OCI-LY1 (cell line): ENCODE data around the gene TTLL11.

ENCODE experiments used
- H2AFZ ChIP-seq: fragments of 200-600 bp; sonication (generic), shearing (Covaris generic); 2 replicates; pipeline ENCODE4 v1.6.0; 2014; ENCODE audit warnings: antibody characterized with exemption, mild to moderate bottlenecking, low read length
- H3F3A ChIP-seq: fragments of 200-600 bp; sonication (generic), shearing (Covaris generic); 2 replicates; pipeline ENCODE4 v1.6.0; 2014; ENCODE audit warnings: mild to moderate bottlenecking, antibody characterized with exemption, low read length, moderate library complexity; ENCODE audit not compliant: insufficient read depth
- H3K27ac ChIP-seq: fragments of 200-600 bp; sonication (generic); 2 replicates; pipeline ENCODE4 v1.5.1; 2014; ENCODE audit warnings: low read length, mixed run types, mild to moderate bottlenecking, low read depth; ENCODE audit not compliant: poor library complexity, severe bottlenecking
- H3K27me3 ChIP-seq: fragments of 200-600 bp; sonication (generic); 2 replicates; pipeline ENCODE4 v1.6.0; 2014; ENCODE audit warnings: antibody characterized with exemption, mild to moderate bottlenecking, low read length, moderate library complexity; ENCODE audit not compliant: insufficient read depth
- H3K36me3 ChIP-seq: fragments of 200-600 bp; sonication (generic); 2 replicates; pipeline ENCODE4 v1.6.1; 2014; ENCODE audit warnings: mild to moderate bottlenecking, antibody characterized with exemption, low read length, moderate library complexity, mixed read lengths; ENCODE audit not compliant: insufficient read depth
- H3K4me1 ChIP-seq: fragments of 200-600 bp; sonication (generic); 2 replicates; pipeline ENCODE4 v1.5.1; 2014; ENCODE audit warnings: mild to moderate bottlenecking, low read length, moderate library complexity; ENCODE audit not compliant: insufficient read depth, severe bottlenecking
- H3K4me2 ChIP-seq: fragments of 200-600 bp; sonication (generic), shearing (Covaris generic); 2 replicates; pipeline ENCODE4 v1.6.1; 2014; ENCODE audit warnings: low read length
- H3K4me3 ChIP-seq: fragments of 200-600 bp; sonication (generic); 2 replicates; pipeline ENCODE4 v1.5.1; 2014; ENCODE audit warnings: low read length, low read depth, mild to moderate bottlenecking, mixed read lengths; ENCODE audit not compliant: poor library complexity, severe bottlenecking
- H3K79me2 ChIP-seq: fragments of 200-600 bp; shearing (Covaris generic); 2 replicates; pipeline ENCODE4 v1.6.1; 2016; ENCODE audit warnings: mixed run types, low read length, mixed read lengths; ENCODE audit not compliant: insufficient read depth
- H3K9ac ChIP-seq: fragments of 200-600 bp; sonication (generic), shearing (Covaris generic); 2 replicates; pipeline ENCODE4 v1.6.1; 2014; ENCODE audit warnings: mild to moderate bottlenecking, low read length, mixed read lengths
- H3K9me2 ChIP-seq: fragments of 200-600 bp; sonication (generic), shearing (Covaris generic); 2 replicates; pipeline ENCODE4 v1.6.1; 2014; ENCODE audit warnings: low read depth, mild to moderate bottlenecking, low read length, mixed read lengths
- H3K9me3 ChIP-seq: fragments of 200-600 bp; shearing (Covaris generic); 2 replicates; pipeline ENCODE4 v1.6.1; 2014; ENCODE audit warnings: low read length, mixed read lengths
- H4K20me1 ChIP-seq: fragments of 200-600 bp; sonication (generic), shearing (Covaris generic); 2 replicates; pipeline ENCODE4 v1.6.0; 2016; ENCODE audit warnings: mild to moderate bottlenecking, low read length; ENCODE audit not compliant: insufficient read depth
- EZH2 ChIP-seq: fragments of 200-600 bp; sonication (generic), shearing (Covaris generic); IDR thresholded peaks from 2 replicates; pipeline ENCODE4 v1.8.0; 2017; ENCODE audit warnings: borderline replicate concordance, mixed run types, mild to moderate bottlenecking, antibody characterized with exemption, low read length, moderate library complexity, mixed read lengths
- TF ChIP-seq, protein P1 (sequence below): fragments of 200-600 bp; sonication (generic), shearing (Covaris generic); IDR thresholded peaks from 2 replicates; pipeline ENCODE4 v1.5.1; 2017; ENCODE audit warnings: mild to moderate bottlenecking, antibody characterized with exemption, low read length, moderate library complexity, mixed read lengths

Gene TTLL11

DNA sequence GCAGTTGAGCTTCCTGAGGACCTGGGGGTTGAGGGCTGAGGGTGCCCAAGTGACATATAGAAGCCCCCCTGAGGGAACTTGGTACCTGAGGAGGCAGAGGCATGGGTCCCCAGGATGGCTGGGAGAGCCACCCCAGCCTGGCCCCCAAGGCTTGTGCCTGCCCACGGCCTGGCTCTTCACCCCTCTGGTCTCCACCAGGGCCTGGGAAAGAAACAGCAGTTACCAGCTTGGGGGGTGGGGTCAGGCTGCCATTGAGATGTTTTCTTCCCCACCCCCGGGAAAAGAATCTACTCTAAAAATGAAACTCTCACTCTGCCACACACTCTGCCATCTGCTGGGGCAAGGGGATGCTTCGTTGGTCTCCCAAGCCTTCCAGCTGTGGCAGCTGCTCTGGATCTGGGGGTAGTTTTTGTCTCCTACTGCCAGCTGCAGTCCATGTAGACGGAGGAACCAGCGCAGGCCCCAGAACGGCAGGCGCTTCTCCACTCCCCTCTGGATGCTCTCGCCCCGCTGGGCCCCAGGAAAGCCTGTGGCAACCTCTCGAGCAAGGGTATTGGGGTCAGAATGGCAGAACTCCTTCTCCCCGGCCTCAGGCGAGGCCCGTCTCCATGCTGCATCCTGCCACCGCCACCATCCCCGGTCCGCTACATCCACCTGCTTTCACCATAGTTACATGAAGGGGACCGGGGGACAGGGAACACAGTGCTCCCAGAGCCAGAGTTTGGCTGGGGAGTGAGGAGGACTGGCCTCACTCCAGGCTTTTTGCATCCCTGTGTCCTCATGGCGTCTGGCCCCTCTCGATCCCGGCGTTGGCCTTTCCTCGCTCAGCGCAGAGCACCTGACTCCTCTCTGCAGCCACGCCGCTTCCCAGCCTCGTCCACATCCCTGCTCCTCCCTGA, 318.1 kb downstream of the TTLL11 start:
- Histone ChIP-seq H3K9ac (no peak overlapping the region), H3K9me3 (0 out of 2 replicates have a peak, but pooled peaks cover 2% of the 10 kb centered on the region), H3K27me3 (no peaks in the 10 kb centered on the region), H3K4me1 (no peaks in the 10 kb centered on the region), H3K79me2 (no peaks in the 10 kb centered on the region), H3F3A (no peaks in the 10 kb centered on the region), H3K36me3 (peaks cover 76% of the 10 kb centered on the region), H3K4me3 (no peak overlapping the region), H4K20me1 (no peaks in the 10 kb centered on the region), H3K4me2 (no peak overlapping the region), H3K27ac (no peak overlapping the region), H2AFZ (no peak overlapping the region), H3K9me2 (no peaks in the 10 kb centered on the region)
- TF ChIP-seq, protein P1, sequence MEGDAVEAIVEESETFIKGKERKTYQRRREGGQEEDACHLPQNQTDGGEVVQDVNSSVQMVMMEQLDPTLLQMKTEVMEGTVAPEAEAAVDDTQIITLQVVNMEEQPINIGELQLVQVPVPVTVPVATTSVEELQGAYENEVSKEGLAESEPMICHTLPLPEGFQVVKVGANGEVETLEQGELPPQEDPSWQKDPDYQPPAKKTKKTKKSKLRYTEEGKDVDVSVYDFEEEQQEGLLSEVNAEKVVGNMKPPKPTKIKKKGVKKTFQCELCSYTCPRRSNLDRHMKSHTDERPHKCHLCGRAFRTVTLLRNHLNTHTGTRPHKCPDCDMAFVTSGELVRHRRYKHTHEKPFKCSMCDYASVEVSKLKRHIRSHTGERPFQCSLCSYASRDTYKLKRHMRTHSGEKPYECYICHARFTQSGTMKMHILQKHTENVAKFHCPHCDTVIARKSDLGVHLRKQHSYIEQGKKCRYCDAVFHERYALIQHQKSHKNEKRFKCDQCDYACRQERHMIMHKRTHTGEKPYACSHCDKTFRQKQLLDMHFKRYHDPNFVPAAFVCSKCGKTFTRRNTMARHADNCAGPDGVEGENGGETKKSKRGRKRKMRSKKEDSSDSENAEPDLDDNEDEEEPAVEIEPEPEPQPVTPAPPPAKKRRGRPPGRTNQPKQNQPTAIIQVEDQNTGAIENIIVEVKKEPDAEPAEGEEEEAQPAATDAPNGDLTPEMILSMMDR: no peak
- no peak for TF ChIP-seq EZH2

GRCh38 chr9:121773954-121774714, 319.0 kb downstream of the TTLL11 start:
- no peaks in the 10 kb centered on the region for H3K79me2 ChIP-seq
- H3K4me1 ChIP-seq: no peaks in the 10 kb centered on the region
- no peak for TF ChIP-seq EZH2
- TF ChIP-seq, protein P1: no peak
- H3K9ac ChIP-seq: no peak overlapping the region
- H3K9me2 ChIP-seq: no peaks in the 10 kb centered on the region
- peaks cover 81% of the 10 kb centered on the region for H3K36me3 ChIP-seq
- H2AFZ ChIP-seq: no peak overlapping the region
- no peaks in the 10 kb centered on the region for H3F3A ChIP-seq
- H3K9me3 ChIP-seq: 0 out of 2 replicates have a peak, but pooled peaks cover 2% of the 10 kb centered on the region
- no peaks in the 10 kb centered on the region for H4K20me1 ChIP-seq
- no peak overlapping the region for H3K27ac ChIP-seq
- no peaks in the 10 kb centered on the region for H3K27me3 ChIP-seq
- H3K4me2 ChIP-seq: no peak overlapping the region
- H3K4me3 ChIP-seq: no peak overlapping the region

- TF ChIP-seq EZH2: no peak
- TF ChIP-seq, protein P1: no peak
- Histone ChIP-seq H3K9ac (no peak overlapping the region), H3K4me2 (no peak overlapping the region), H2AFZ (no peak overlapping the region), H4K20me1 (no peaks in the 10 kb centered on the region), H3K4me1 (no peaks in the 10 kb centered on the region), H3F3A (no peaks in the 10 kb centered on the region), H3K36me3 (peaks cover 83% of the 10 kb centered on the region), H3K27ac (no peak overlapping the region), H3K9me3 (0 out of 2 replicates have a peak, but pooled peaks cover 2% of the 10 kb centered on the region), H3K9me2 (no peaks in the 10 kb centered on the region), H3K79me2 (no peaks in the 10 kb centered on the region), H3K27me3 (no peaks in the 10 kb centered on the region), H3K4me3 (no peak overlapping the region)
Measured at GRCh38 chr9:121773286-121773953, 319.7 kb downstream of the TTLL11 start.
